Keratinocyte (primary cell): ENCODE data around the gene NRSN1. TPM values are rescaled to one million over a fixed set of nuclear protein-coding genes. Genes with fewer than 3 reads are reported as not detected.

Source experiments
- DNase-seq: peaks from one replicate; pipeline ENCODE4 v3.0.0-alpha.2; 2011; ENCODE audit warnings: low read depth, missing footprints, low spot score
- FAIRE-seq: peaks from 2 replicates; lab custom pipeline; 2011; peaks lifted over from hg19 to GRCh38; lab: Jason Lieb, UNC
- H2AFZ ChIP-seq: 2 replicates; pipeline ENCODE4 v1.6.0; 2012; ENCODE audit warnings: low read length, control low read depth, inconsistent platforms; ENCODE audit not compliant: control insufficient read depth
- H3K27ac ChIP-seq: 2 replicates; pipeline ENCODE4 v1.5.1; 2011; ENCODE audit warnings: low read length; ENCODE audit not compliant: control insufficient read depth, insufficient read depth
- H3K27me3 ChIP-seq: 3 replicates; pipeline ENCODE4 v1.6.0; 2011; ENCODE audit warnings: low read length; ENCODE audit not compliant: control insufficient read depth, insufficient read depth; ENCODE audit errors: extremely low read depth
- H3K36me3 ChIP-seq, 2 experiments: 2 replicates in 1 of 2; 3 replicates in 1 of 2; pipeline ENCODE4 v1.5.1; 2011; ENCODE audit warnings: low read length in 2 of 2, mild to moderate bottlenecking in 1 of 2; ENCODE audit not compliant: control insufficient read depth in 2 of 2, insufficient read depth in 2 of 2; ENCODE audit errors: extremely low read depth in 1 of 2
- H3K4me1 ChIP-seq: 3 replicates; pipeline ENCODE4 v1.5.1; 2011; ENCODE audit warnings: low read length; ENCODE audit not compliant: control insufficient read depth, insufficient read depth; ENCODE audit errors: extremely low read depth
- H3K4me2 ChIP-seq: 3 replicates; pipeline ENCODE4 v1.6.0; 2011; ENCODE audit warnings: low read depth, low read length; ENCODE audit not compliant: control insufficient read depth, insufficient read depth; ENCODE audit errors: extremely low read depth
- H3K4me3 ChIP-seq, 3 experiments: fragments of 200-600 bp in 1 of 3; sonication (generic) in 1 of 3; 2 replicates in 2 of 3; 3 replicates in 1 of 3; pipeline ENCODE4 v1.5.1; 2011 to 2016; ENCODE audit warnings: low read length in 3 of 3, mild to moderate bottlenecking in 3 of 3, control low read depth in 2 of 3, inconsistent platforms in 1 of 3, low read depth in 1 of 3, mixed read lengths in 1 of 3, mixed run types in 1 of 3, moderate library complexity in 1 of 3; ENCODE audit not compliant: control insufficient read depth in 2 of 3, insufficient read depth in 2 of 3; ENCODE audit errors: extremely low read depth in 1 of 3
- H3K79me2 ChIP-seq: 2 replicates; pipeline ENCODE4 v1.6.0; 2012; ENCODE audit warnings: low read length; ENCODE audit not compliant: control insufficient read depth, insufficient read depth
- H3K9ac ChIP-seq: 3 replicates; pipeline ENCODE4 v1.6.0; 2011; ENCODE audit warnings: low read length; ENCODE audit not compliant: control insufficient read depth, insufficient read depth; ENCODE audit errors: extremely low read depth
- H3K9me1 ChIP-seq: 3 replicates; pipeline ENCODE4 v1.6.0; 2011; ENCODE audit warnings: low read length; ENCODE audit not compliant: control insufficient read depth, insufficient read depth; ENCODE audit errors: extremely low read depth
- H3K9me3 ChIP-seq: 2 replicates; pipeline ENCODE4 v1.5.1; 2012; ENCODE audit warnings: low read depth, low read length; ENCODE audit not compliant: control insufficient read depth
- H4K20me1 ChIP-seq: 3 replicates; pipeline ENCODE4 v1.6.0; 2011; ENCODE audit warnings: low read length; ENCODE audit not compliant: control insufficient read depth, insufficient read depth; ENCODE audit errors: extremely low read depth
- EZH2 ChIP-seq: IDR thresholded peaks from one replicate; pipeline ENCODE4 v1.6.1; 2012; ENCODE audit warnings: inconsistent platforms, mild to moderate bottlenecking, low read length, moderate library complexity
- dilution Hi-C: fragments of 300-500 bp; cut with MboI; formaldehyde crosslinking; loops from one replicate; pipeline ENCODE4 v1.7.0; 2020; ENCODE audit warnings: low sequenced_read_pairs; ENCODE audit not compliant: extremely low pct_ligation_motif_present
- polyA plus RNA-seq, 5 experiments: library from polyadenylated mRNA; depleted of rRNA in 3 of 5; stranded (reverse) in 3 of 5; stranded (forward) in 1 of 5; unstranded in 1 of 5; fragments of >200 nt; gene quantifications; 1 replicate in 1 of 5; 2 replicates in 3 of 5; 3 replicates in 1 of 5; pipeline versions ENCODE4 v1.2.1 to v1.2.3, GENCODE V29; 2011 to 2012; ENCODE audit warnings: missing spikeins in 2 of 5, low read depth in 1 of 5, low replicate concordance in 1 of 5
- TF ChIP-seq, protein P1 (sequence below), 3 experiments: IDR thresholded peaks in 1 of 3; conservative IDR thresholded peaks in 1 of 3; optimal IDR thresholded peaks in 1 of 3; 2 replicates in 2 of 3; 3 replicates in 1 of 3; pipeline versions ENCODE3 to v1.5.1; 2011; ENCODE audit warnings: low read length in 3 of 3, mild to moderate bottlenecking in 3 of 3, moderate library complexity in 2 of 3, control low read depth in 1 of 3, inconsistent platforms in 1 of 3; ENCODE audit not compliant: insufficient read depth in 2 of 3; ENCODE audit errors: extremely low read depth in 1 of 3

NRSN1 gene
- polyA plus RNA-seq, 1 donor (not counting 4 experiments of a cell fraction or from before 2014, with no cell fraction given), result not detected

DNA sequence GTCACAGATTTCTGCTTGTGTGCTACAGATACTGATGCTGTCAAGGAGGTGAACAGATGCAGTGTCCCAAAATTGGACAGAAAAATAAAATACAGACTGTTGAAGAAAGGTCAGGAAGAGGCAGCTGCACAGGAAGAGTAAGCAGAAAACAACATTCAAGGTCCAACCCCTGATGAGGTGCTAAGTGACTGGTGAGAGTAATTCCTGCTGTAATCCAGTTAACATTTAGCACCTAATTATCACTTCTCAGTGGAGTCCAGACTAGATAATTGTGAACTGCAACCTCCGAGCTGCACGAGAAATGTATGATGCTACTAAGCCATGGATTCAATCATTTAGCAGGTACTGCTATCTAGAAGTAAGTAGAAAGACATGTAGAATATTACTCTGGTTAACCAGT is 36.3 kb upstream of the NRSN1 start:
- TF ChIP-seq EZH2, result no peak
- TF ChIP-seq, protein P1, sequence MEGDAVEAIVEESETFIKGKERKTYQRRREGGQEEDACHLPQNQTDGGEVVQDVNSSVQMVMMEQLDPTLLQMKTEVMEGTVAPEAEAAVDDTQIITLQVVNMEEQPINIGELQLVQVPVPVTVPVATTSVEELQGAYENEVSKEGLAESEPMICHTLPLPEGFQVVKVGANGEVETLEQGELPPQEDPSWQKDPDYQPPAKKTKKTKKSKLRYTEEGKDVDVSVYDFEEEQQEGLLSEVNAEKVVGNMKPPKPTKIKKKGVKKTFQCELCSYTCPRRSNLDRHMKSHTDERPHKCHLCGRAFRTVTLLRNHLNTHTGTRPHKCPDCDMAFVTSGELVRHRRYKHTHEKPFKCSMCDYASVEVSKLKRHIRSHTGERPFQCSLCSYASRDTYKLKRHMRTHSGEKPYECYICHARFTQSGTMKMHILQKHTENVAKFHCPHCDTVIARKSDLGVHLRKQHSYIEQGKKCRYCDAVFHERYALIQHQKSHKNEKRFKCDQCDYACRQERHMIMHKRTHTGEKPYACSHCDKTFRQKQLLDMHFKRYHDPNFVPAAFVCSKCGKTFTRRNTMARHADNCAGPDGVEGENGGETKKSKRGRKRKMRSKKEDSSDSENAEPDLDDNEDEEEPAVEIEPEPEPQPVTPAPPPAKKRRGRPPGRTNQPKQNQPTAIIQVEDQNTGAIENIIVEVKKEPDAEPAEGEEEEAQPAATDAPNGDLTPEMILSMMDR (optimal IDR thresholded peaks at IDR 0.05 in 1 of 3, IDR thresholded peaks at IDR 0.05 in 1 of 3, conservative IDR thresholded peaks at IDR 0.05 in 1 of 3; ENCODE audit: extremely low read depth in 1 of 3, insufficient read depth in 2 of 3, low read length in 3 of 3), result no peak
- no peaks in the 10 kb centered on the region for H4K20me1 ChIP-seq

DNA sequence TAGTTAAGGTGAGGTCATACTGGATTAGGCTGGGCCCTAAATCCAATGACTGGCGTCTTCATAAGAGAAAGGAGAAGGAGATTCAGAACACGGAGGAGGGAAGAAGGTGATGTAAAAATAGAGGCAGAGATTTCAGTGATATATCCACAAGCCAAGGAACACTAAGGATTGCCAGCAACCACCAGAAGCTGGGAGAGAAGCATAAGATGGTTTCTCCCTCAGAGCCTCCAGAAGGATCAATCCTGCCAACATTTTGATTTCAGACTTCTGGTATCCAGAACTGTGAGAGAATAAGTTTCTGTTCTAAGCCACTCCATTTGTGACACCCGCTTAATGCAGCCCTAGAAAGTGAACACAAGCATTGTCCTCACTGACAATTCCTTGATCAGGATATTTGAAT is 33.6 kb upstream of the NRSN1 start:
- H3K9ac ChIP-seq, result no peak overlapping the region
- H3K27me3 ChIP-seq, result no peaks in the 10 kb centered on the region
- H3K36me3 ChIP-seq, result no peaks in the 10 kb centered on the region
- no peaks in the 10 kb centered on the region for H3K79me2 ChIP-seq
- FAIRE-seq (no peak), DNase-seq (no peak)
- H4K20me1 ChIP-seq, result no peaks in the 10 kb centered on the region
- no peaks in the 10 kb centered on the region for H3K9me3 ChIP-seq
- H3K4me2 ChIP-seq, result no peak overlapping the region
- H3K9me1 ChIP-seq, result no peaks in the 10 kb centered on the region
- no peak overlapping the region for H3K27ac ChIP-seq
- H3K4me1 ChIP-seq, result no peaks in the 10 kb centered on the region
- dilution Hi-C loops, result no loop called here
- no peak for TF ChIP-seq EZH2
- TF ChIP-seq, protein P1 (optimal IDR thresholded peaks at IDR 0.05 in 1 of 3, IDR thresholded peaks at IDR 0.05 in 1 of 3, conservative IDR thresholded peaks at IDR 0.05 in 1 of 3; ENCODE audit: extremely low read depth in 1 of 3, insufficient read depth in 2 of 3, low read length in 3 of 3), result no peak
- H3K4me3 ChIP-seq, result no peak overlapping the region
- H2AFZ ChIP-seq, result no peak overlapping the region

More for the DNA sequence above, 36.3 kb upstream of the NRSN1 start:
- Histone ChIP-seq H3K79me2 (no peaks in the 10 kb centered on the region), H3K9me1 (no peaks in the 10 kb centered on the region), H3K27me3 (no peaks in the 10 kb centered on the region), H3K36me3 (no peaks in the 10 kb centered on the region), H3K27ac (no peak overlapping the region), H3K4me3 (no peak overlapping the region), H3K9ac (no peak overlapping the region), H3K9me3 (no peaks in the 10 kb centered on the region), H3K4me1 (no peaks in the 10 kb centered on the region), H2AFZ (no peak overlapping the region), H3K4me2 (no peak overlapping the region)
- FAIRE-seq (no peak), DNase-seq (no peak)
- dilution Hi-C loops, result no loop called here
